Measurements from ENCODE around the gene MRPL28. TPM values are rescaled to one million over a fixed set of nuclear protein-coding genes. Genes with fewer than 3 reads are reported as not detected.

The MRPL28 gene
- total and polyA plus RNA-seq, 4 donors: 31.9 to 98.9 (median 77.2) TPM

DNA sequence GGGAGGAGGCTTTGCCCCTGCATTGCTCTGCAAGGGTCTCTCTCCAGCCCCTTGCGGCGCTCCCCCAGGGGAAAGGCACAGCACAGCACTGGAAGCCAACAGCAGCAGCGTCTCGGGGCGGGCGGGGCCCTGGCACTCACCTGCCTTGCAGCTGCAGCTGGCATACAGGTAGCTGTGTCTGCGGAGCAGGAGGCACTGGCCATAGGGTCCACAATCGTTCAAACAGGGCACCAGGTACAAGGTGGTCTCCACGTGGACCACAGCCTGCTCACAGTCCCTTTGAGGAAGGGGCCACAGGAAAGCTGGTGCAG, 4.2 kb upstream of the MRPL28 start:
- Histone ChIP-seq H3K36me3 (ENCODE audit: control insufficient read depth in 4 of 4, insufficient read depth in 4 of 4, low read length in 4 of 4) (peaks cover 0 to 62% (median 3%) of the 10 kb centered on the region in 4 donors), H3K4me1 (ENCODE audit: control insufficient read depth in 5 of 5, insufficient read depth in 5 of 5, low read length in 5 of 5) (peaks cover 0 to 12% (median 4%) of the 10 kb centered on the region in 5 donors), H3K9me3 (ENCODE audit: control insufficient read depth in 4 of 4, insufficient read depth in 3 of 4, low read length in 3 of 4) (no peaks in the 10 kb centered on the region), H3K27me3 (ENCODE audit: control insufficient read depth in 3 of 3, insufficient read depth in 3 of 3, low read length in 2 of 3) (no peaks in the 10 kb centered on the region), H3K27ac (ENCODE audit: low read depth in 1 of 2, low read length in 1 of 2) (no peak overlapping the region), H3K4me3 (no peak overlapping the region), H3K9ac (ENCODE audit: insufficient read depth in 1 of 2, low read length in 2 of 2) (no peak overlapping the region)
- DNase-seq (no peak), ATAC-seq (ENCODE audit: insufficient read depth, low FRiP score) (no peak)
- 91 to 97% methylated on average over 7 to 9 of the region's 9 CpGs for WGBS, 2 donors
- TF ChIP-seq, protein P1, sequence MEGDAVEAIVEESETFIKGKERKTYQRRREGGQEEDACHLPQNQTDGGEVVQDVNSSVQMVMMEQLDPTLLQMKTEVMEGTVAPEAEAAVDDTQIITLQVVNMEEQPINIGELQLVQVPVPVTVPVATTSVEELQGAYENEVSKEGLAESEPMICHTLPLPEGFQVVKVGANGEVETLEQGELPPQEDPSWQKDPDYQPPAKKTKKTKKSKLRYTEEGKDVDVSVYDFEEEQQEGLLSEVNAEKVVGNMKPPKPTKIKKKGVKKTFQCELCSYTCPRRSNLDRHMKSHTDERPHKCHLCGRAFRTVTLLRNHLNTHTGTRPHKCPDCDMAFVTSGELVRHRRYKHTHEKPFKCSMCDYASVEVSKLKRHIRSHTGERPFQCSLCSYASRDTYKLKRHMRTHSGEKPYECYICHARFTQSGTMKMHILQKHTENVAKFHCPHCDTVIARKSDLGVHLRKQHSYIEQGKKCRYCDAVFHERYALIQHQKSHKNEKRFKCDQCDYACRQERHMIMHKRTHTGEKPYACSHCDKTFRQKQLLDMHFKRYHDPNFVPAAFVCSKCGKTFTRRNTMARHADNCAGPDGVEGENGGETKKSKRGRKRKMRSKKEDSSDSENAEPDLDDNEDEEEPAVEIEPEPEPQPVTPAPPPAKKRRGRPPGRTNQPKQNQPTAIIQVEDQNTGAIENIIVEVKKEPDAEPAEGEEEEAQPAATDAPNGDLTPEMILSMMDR (IDR thresholded peaks at IDR 0.05; ENCODE audit: control extremely low read depth, extremely low read depth): no peak

DNA sequence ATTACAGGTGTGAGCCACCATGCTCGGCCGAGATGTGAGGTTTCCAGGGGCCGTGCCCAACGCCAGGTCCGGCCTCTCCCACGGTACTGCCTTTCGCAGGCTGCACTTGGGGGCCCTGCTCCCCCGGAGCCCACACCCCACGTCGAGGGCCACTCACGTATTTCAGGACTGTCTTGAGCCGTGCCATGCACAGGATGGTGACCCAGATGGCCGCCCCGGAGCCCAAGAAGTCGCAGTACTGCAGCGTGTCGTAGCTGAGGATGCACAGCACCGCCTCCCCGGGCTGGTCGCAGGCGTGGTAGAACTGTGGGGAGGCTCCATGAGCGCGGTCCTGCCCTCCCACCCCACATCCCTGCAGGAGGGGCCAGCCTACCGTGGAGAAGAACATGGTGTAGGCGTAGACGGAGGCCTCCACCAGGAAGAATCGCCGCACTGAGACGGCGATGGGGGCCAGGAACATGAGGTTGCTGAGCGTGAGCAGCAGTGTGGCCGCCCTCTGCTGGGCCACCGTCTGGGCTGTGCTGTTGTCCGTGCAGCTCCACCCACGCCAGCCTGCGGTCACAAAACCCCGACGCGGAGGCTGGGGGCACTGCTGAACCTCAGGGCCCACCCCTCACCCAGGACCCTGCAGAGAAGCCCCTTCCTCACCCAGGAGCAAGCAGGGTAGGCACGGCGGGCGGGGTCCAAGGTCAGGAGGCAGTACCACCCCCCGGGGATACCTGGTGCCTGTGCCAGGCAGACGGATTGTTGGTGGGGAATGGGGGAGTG, 3.7 kb upstream of the MRPL28 start:
- H3K9ac ChIP-seq (ENCODE audit: insufficient read depth in 1 of 2, low read length in 2 of 2): no peak overlapping the region
- no peaks in the 10 kb centered on the region for H3K27me3 ChIP-seq (ENCODE audit: control insufficient read depth in 3 of 3, insufficient read depth in 3 of 3, low read length in 2 of 3)
- no peaks in the 10 kb centered on the region for H3K9me3 ChIP-seq (ENCODE audit: control insufficient read depth in 4 of 4, insufficient read depth in 3 of 4, low read length in 3 of 4)
- H3K4me3 ChIP-seq: no peak overlapping the region
- DNase-seq: no peak
- no peak for ATAC-seq (ENCODE audit: insufficient read depth, low FRiP score)
- peaks cover 0 to 62% (median 4%) of the 10 kb centered on the region in 4 donors for H3K36me3 ChIP-seq (ENCODE audit: control insufficient read depth in 4 of 4, insufficient read depth in 4 of 4, low read length in 4 of 4)
- WGBS, 2 donors: 93 to 94% methylated on average over 43 to 44 of the region's 44 CpGs
- TF ChIP-seq, protein P1 (IDR thresholded peaks at IDR 0.05; ENCODE audit: control extremely low read depth, extremely low read depth): no peak
- peaks cover 0 to 14% (median 4%) of the 10 kb centered on the region in 5 donors for H3K4me1 ChIP-seq (ENCODE audit: control insufficient read depth in 5 of 5, insufficient read depth in 5 of 5, low read length in 5 of 5)
- H3K27ac ChIP-seq (ENCODE audit: low read depth in 1 of 2, low read length in 1 of 2): no peak overlapping the region

DNA sequence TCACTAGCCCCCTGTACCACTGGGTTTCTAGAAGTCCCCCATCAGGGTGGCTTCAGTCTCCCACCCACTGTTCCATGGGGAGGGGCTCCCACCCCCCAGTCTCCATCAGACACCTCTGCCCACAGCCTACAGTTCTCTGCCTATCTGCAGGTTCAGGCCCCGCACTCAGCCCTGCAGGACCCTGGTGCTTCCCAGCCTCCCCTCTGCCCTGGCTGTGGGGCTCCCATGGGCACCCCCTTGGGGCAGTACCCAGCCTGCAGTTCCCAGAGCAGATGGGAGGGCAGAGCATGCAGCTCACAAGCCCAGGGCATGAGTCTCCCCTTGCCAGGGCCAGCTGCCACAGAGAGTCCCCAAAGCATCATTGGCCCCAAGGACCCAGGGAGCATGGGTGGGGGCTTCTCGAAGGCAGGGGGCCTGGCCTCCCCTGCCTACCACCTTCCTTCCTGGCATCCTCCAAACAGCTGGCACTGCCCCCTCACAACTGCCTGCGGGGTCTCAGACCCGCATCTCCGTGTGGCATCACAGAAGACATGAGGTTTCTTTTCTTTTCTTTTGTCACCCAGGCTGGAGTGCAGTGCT, 2.8 kb upstream of the MRPL28 start:
- Histone ChIP-seq H3K9ac (ENCODE audit: insufficient read depth in 1 of 2, low read length in 2 of 2) (no peak overlapping the region), H3K36me3 (ENCODE audit: control insufficient read depth in 4 of 4, insufficient read depth in 4 of 4, low read length in 4 of 4) (peaks cover 0 to 69% (median 8%) of the 10 kb centered on the region in 4 donors), H3K4me1 (ENCODE audit: control insufficient read depth in 5 of 5, insufficient read depth in 5 of 5, low read length in 5 of 5) (peaks cover 0 to 14% (median 4%) of the 10 kb centered on the region in 5 donors), H3K27ac (ENCODE audit: low read depth in 1 of 2, low read length in 1 of 2) (no peak overlapping the region), H3K9me3 (ENCODE audit: control insufficient read depth in 4 of 4, insufficient read depth in 3 of 4, low read length in 3 of 4) (no peaks in the 10 kb centered on the region), H3K27me3 (ENCODE audit: control insufficient read depth in 3 of 3, insufficient read depth in 3 of 3, low read length in 2 of 3) (no peaks in the 10 kb centered on the region), H3K4me3 (no peak overlapping the region)
- no peak for DNase-seq
- 87 to 89% methylated on average over 5 of the region's 5 CpGs for WGBS, 2 donors
- TF ChIP-seq, protein P1 (IDR thresholded peaks at IDR 0.05; ENCODE audit: control extremely low read depth, extremely low read depth): no peak
- no peak for ATAC-seq (ENCODE audit: insufficient read depth, low FRiP score)
